T-helper 2 cell treated with Interferon-gamma antibody and Interleukin-4, amounts not matched to agents 100 ng/mL and 5 ng/mL, for 36 hours (primary cell): ENCODE results near the gene DZIP1. TPM values are rescaled to one million over a fixed set of nuclear protein-coding genes. Genes with fewer than 3 reads are reported as not detected.

ENCODE experiments used
- intact Hi-C: fragments of 100-400 bp; cut with micrococcal nuclease; formaldehyde crosslinking; loops from one replicate; pipeline ENCODE4 v1.15.1; 2023
- total RNA-seq: library from RNA; stranded (reverse); gene quantifications from 2 replicates; pipeline ENCODE4 v1.2.3, GENCODE V29; 2022

DZIP1 gene
- total RNA-seq, 1 donor from 2014 or later: 0.39 TPM

DNA sequence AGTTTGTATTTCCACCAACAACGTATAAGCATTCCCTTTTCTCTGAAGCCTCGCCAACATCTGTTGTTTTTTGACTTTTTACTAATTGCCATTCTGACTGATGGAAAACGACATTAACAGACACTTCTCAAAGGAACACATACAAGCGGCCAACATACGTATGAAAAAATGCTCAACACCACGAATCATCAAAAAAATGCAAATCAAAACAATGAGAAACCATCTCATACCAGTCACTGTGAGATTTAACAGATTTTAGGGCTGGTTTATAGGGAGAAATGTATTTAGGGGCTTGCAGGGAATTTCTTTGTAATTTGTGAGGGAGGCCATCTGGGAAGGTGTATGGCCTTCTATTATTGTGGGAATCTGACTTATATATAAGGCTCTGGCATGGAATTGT is 2.8 kb upstream of the DZIP1 start:
- intact Hi-C loops: loop anchor here (2.0 kb wide), 1 partner anchor 29 kb away; the partner anchor contains the start of gene DNAJC3

- intact Hi-C loops: no loop called here
Observed at GRCh38 chr13:95643936-95644598, 439 bp downstream of the DZIP1 start.

GRCh38 chr13:95643571-95643935 is 953 bp downstream of the DZIP1 start:
- intact Hi-C loops: no loop called here

DNA sequence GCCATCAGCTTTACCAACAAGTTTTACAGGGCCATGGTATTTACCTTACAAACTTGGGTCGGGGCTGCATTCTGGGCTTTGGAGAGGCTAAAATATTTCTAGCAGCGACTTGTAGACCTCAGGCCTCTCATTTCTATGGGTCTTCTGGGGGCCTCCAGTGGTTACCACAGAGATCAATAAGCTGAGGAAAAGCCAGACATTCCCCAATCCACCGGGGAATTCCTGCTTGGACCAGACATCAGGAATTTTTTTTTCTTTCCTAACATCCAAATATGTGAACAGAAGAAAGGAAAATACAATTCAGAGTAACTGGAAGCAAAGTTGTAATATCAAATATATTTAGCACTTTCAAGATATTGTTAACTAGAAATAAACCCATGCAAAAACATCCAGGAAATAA is 1.5 kb downstream of the DZIP1 start:
- intact Hi-C loops: no loop called here

GRCh38 chr13:95642028-95642621 is 2.4 kb downstream of the DZIP1 start:
- intact Hi-C loops: no loop called here

GRCh38 chr13:95641291-95642027 is 3.0 kb downstream of the DZIP1 start:
- intact Hi-C loops: no loop called here

DNA sequence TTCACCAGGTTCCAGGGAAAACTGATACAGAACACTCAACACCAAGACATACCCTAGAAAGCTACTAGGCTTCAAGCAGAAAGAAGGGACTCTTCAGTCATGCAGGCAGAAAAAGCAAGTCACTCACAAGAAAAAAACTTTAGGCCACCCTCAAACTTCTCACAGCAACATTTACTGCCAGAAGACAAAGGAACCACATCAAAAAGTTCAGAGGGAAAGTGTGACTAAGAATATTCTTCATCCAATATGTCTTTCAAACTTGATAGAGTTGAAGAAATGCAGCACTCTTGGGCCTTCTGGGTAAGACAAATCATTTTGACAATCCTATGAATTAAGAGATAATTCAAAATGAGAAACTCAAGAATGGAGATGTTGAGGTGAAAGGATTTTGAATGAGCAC is 7.7 kb downstream of the DZIP1 start:
- intact Hi-C loops: no loop called here

DNA sequence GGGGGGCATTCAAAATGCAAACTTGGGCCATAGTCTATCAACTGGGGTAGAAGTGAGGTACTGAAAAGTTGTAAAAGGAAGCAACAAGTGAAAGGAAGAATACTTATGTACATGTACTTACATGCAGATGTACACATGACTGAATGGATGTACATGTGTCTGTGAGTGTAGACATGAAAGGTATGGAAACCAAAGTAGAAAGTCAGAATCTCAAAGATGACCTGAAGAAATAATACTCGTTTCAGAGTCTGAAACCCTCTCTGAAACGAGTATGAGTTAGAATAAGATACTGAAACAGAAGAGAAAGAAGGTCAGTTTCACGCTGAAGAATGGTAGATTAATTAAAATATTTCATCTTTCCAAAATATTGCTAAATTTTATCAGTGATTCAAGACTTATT is 13.9 kb downstream of the DZIP1 start:
- intact Hi-C loops: no loop called here

DNA sequence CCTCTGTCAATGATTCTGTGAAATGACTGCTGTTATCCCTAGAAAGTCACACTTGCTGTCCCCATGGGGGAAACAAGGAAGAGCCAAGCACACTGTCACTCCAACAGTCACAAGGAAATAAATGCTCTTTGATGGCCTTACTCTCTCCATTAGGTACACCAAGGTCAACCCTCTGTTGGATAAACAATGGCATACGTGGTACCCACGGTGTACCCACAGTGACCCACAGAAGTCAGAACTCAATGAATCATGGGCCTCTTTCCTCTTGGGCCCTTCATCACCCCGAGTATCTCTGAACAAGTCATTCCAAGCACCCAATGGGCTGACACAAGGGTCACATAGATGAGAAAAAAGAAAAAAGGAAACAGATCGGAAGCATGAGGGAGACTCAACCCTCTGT is 15.4 kb downstream of the DZIP1 start:
- intact Hi-C loops: no loop called here

DNA sequence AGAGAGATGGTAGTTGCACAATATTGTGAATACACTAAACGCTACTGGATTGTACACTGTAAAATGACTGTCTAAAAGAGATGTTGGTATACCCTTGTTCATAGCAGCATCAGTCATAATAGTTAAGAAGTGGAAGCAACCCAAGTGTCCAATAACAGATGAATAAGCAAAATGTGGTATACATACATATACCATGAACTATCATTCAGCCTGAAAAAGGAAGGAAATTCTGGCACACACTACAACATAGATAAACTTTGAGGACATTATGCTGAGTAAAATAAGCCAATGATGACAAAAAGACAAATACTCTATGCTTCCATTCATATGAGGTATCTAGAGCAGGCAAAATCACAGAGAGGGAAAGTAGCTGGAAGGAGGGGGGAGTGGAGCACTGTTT is 16.0 kb downstream of the DZIP1 start:
- intact Hi-C loops: no loop called here

GRCh38 chr13:95627590-95627989 is 16.9 kb downstream of the DZIP1 start:
- intact Hi-C loops: no loop called here

GRCh38 chr13:95626768-95627167 is 17.7 kb downstream of the DZIP1 start:
- intact Hi-C loops: no loop called here

GRCh38 chr13:95624020-95624419 is 20.5 kb downstream of the DZIP1 start:
- intact Hi-C loops: loop anchor here (1.0 to 5.0 kb wide), 3 partner anchors 37 to 358 kb away; no protein-coding TSS in a partner anchor

GRCh38 chr13:95623141-95623540 is 21.4 kb downstream of the DZIP1 start:
- intact Hi-C loops: loop anchor here (5.0 kb wide), 1 partner anchor 359 kb away; no protein-coding TSS in a partner anchor

- intact Hi-C loops: loop anchor here (5.0 kb wide), 1 partner anchor 361 kb away; no protein-coding TSS in a partner anchor
Observed at GRCh38 chr13:95620825-95621498, 23.5 kb downstream of the DZIP1 start.

- intact Hi-C loops: loop anchor here (5.0 kb wide), 1 partner anchor 362 kb away; no protein-coding TSS in a partner anchor
Observed at GRCh38 chr13:95620030-95620824, 24.3 kb downstream of the DZIP1 start.

DNA sequence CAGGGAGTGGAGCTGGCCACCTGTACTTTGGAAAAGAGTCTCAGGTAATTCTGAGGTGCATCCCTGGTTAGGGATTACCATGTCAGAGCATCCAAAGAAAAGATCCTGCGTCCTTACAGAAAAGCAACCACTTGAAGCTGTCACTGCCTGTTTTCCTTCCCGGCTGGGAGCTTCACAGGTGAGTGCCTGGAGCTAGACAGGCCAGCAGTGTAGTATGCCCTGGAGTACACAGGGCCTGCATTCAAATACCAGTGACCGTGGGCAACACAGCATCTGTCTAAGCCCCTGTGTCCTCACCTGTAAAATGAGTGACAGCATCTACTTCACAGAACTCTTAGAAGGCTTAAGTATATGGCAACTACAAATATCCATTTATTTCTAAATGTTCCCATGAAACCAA is 29.0 kb downstream of the DZIP1 start:
- intact Hi-C loops: no loop called here

DNA sequence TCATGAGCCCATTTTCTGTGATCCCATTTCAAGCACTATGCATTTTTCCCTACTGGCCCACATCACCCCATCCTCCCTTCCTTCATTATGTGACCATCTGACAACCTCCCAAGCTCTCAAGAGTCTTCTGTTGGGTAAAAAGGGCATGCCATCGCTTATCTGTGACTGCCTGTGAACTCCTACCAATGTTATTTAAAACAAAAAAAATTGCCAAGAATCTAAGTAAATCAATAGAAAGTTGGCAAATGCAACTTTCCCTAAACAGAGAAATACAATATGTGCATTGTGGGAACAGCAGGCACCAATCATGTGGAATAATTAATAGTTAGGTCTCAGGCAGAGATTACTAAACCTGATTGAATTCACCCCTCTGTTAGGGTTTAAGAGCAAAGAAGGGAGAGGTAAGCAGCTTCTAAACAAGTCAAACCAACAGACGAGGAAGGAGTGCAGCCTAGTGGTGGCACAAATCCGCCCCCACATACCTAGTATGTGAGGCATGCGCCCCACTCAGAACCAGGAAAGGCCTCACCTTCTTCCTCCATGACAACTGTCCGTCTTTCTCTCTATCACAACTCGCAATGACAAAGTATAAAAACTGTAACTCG is 29.8 kb downstream of the DZIP1 start:
- intact Hi-C loops: no loop called here

GRCh38 chr13:95608640-95609323 is 35.7 kb downstream of the DZIP1 start:
- intact Hi-C loops: no loop called here

DNA sequence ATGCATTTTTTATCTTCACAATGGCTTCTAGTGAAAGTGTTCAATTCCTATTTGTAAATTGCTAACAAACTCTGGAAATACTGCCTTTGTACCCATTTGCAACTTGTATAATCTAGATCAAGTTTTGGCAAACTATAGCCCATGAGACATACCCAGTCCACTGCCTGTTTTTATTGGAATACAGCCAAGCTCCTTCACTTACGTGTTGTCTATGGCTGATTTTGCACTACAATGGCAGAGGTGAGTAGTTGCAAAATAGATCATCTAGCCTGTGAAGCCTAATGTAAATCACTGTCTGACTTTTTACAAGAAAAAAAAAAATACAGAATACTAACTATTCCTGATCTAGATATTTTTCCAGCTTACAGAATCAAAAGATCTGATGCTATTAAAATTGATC is 37.1 kb downstream of the DZIP1 start:
- intact Hi-C loops: no loop called here
